SKM-1 treated with dmso at 0.1 percent for 144 hours (cell line): ENCODE data around the gene GLDN.
"Not testable (repeated sequence)": the region's sequence is repeated elsewhere in the genome, so short reads cannot be mapped to it uniquely, and the experiment has no call there.

Source experiments
- DNase-seq: peaks from one replicate; lab custom pipeline; 2025; ENCODE audit not compliant: unreplicated experiment; lab: John Stamatoyannopoulos, UW

The GLDN gene

GRCh38 chr15:51443282-51443914 lies 101.9 kb downstream of the GLDN start:
- no peak for DNase-seq

GRCh38 chr15:51444112-51444511 lies 102.7 kb downstream of the GLDN start:
- DNase-seq: no peak

- no peak for DNase-seq
These were observed 103.4 kb downstream of the GLDN start for GRCh38 chr15:51444807-51445206.

- not testable (repeated sequence) for DNase-seq
These were observed 104.7 kb downstream of the GLDN start for GRCh38 chr15:51446029-51446744.

- no peak for DNase-seq
These were observed 106.6 kb downstream of the GLDN start for GRCh38 chr15:51447855-51448621.

GRCh38 chr15:51448622-51449399 lies 107.4 kb downstream of the GLDN start:
- DNase-seq: no peak

- no peak for DNase-seq
These were observed 108.5 kb downstream of the GLDN start for GRCh38 chr15:51450001-51450400.
